Peyer's patch (tissue), 4 donors: ENCODE data around the gene SLC37A3. TPM values are rescaled to one million over a fixed set of nuclear protein-coding genes. Genes with fewer than 3 reads are reported as not detected.
"Not testable (repeated sequence)": the region's sequence is repeated elsewhere in the genome, so short reads cannot be mapped to it uniquely, and the experiment has no call there.

ENCODE experiments used
- DNase-seq, 3 donors: peaks; one replicate each; pipeline ENCODE4 v3.0.0-alpha.2; 2017 to 2019
- H3K27ac ChIP-seq, 4 donors: fragments of 200-600 bp; sonication (generic); one replicate each; pipeline ENCODE4 v1.5.1; 2016 to 2019
- H3K27me3 ChIP-seq, 2 donors: fragments of 200-600 bp; sonication (generic); one replicate each; pipeline ENCODE4 v1.5.1; 2019
- H3K36me3 ChIP-seq, 3 donors: fragments of 200-600 bp; sonication (generic); one replicate each; pipeline ENCODE4 v1.5.1; 2016 to 2019
- H3K4me1 ChIP-seq, 4 donors: fragments of 200-600 bp; sonication (generic); one replicate each; pipeline ENCODE4 v1.5.1; 2016 to 2019
- H3K4me3 ChIP-seq, 4 donors: fragments of 200-600 bp; sonication (generic); 1 replicate in 3 of 4; 2 replicates in 1 of 4; pipeline ENCODE4 v1.5.1; 2016 to 2019; ENCODE audit warnings: mild to moderate bottlenecking in 1 of 4
- H3K9me3 ChIP-seq, 4 donors: fragments of 200-600 bp; sonication (generic); one replicate each; pipeline ENCODE4 v1.5.1; 2016 to 2019; ENCODE audit warnings: mild to moderate bottlenecking in 1 of 4
- POLR2A ChIP-seq, 2 donors: fragments of 450-650 bp; IDR thresholded peaks; one replicate each; pipeline ENCODE4 v1.5.1; 2017; ENCODE audit warnings: antibody characterized with exemption in 2 of 2, mild to moderate bottlenecking in 2 of 2, moderate library complexity in 2 of 2
- total RNA-seq, 4 donors: library from RNA; depleted of rRNA; stranded (reverse); fragments of >200 nt; gene quantifications; one replicate each; pipeline ENCODE4 v1.1.0, GENCODE V29; 2016
- TF ChIP-seq, protein P1 (sequence below), 6 experiments: fragments of 450-650 bp in 4 of 6; fragments of 200-600 bp in 2 of 6; sonication (generic) in 1 of 6; IDR thresholded peaks; one replicate each; pipeline ENCODE4 v1.5.1; 2017 to 2019; ENCODE audit warnings: antibody characterized with exemption in 6 of 6, mild to moderate bottlenecking in 3 of 6, moderate library complexity in 1 of 6

Gene SLC37A3
- total RNA-seq, 4 donors from 2014 or later: 45.4 to 124 (median 98.9) TPM

DNA sequence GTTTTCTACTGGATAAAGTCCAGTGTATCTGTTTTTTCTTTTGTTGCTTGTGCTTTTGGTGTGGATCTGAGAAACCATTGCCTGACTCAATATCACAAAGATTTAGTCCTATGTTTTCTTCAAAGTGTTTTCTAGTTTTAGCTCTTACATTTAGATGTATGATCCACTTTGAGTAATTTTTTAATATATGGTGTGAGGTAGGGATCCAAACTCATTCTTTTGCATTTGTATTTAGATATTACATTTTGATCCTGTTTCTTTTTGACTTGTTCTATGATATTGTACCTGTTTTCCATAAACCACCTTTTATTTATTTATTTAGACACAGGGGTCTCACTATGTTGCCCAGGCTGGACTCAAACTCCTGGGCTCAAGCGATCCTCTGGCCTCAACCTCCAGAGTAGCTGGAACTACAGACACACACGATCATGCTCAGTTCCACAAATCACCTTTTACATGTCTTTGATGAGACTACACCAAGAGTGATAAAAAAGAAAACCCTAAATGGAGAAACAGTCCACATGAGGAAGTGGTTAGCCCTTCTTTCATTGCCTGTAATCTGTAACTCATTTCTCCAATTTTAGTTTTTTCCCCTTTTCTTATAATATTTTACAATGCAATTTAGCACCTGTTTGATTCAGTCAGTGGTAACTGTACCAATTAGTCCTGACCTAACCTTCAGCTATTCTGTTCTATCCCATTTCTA is 86.0 kb downstream of the SLC37A3 start:
- Histone ChIP-seq H3K27me3 (no peaks in the 10 kb centered on the region), H3K4me3 (no peak overlapping the region), H3K27ac (no peak overlapping the region), H3K4me1 (peaks cover 0 to 27% (median 4%) of the 10 kb centered on the region in 4 donors), H3K9me3 (peaks cover 0 to 6% (median 0%) of the 10 kb centered on the region in 4 donors), H3K36me3 (no peaks in the 10 kb centered on the region)
- no peak for TF ChIP-seq POLR2A (IDR thresholded peaks at IDR 0.05)
- TF ChIP-seq, protein P1, sequence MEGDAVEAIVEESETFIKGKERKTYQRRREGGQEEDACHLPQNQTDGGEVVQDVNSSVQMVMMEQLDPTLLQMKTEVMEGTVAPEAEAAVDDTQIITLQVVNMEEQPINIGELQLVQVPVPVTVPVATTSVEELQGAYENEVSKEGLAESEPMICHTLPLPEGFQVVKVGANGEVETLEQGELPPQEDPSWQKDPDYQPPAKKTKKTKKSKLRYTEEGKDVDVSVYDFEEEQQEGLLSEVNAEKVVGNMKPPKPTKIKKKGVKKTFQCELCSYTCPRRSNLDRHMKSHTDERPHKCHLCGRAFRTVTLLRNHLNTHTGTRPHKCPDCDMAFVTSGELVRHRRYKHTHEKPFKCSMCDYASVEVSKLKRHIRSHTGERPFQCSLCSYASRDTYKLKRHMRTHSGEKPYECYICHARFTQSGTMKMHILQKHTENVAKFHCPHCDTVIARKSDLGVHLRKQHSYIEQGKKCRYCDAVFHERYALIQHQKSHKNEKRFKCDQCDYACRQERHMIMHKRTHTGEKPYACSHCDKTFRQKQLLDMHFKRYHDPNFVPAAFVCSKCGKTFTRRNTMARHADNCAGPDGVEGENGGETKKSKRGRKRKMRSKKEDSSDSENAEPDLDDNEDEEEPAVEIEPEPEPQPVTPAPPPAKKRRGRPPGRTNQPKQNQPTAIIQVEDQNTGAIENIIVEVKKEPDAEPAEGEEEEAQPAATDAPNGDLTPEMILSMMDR (IDR thresholded peaks at IDR 0.05): no peak
- DNase-seq: no peak

DNA sequence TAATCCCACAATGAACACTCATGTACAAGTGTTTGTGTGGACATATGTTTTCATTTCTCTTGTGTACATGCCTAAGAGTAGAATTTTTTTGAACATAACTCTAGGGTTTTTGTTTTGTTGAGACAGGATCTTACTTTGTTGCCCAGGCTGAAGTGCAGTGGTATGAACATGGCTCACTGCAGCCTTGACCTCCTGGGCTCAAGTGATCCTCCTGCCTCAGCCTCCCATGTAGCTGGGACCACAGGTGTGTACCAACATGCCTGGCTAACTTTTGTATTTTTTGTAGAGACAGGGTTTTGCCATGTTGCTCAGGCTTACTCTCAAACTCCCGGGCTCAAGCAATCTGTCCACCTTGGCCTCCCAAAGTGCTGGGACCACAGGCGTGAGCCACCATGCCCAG is 87.2 kb downstream of the SLC37A3 start:
- peaks cover 0 to 17% (median 2%) of the 10 kb centered on the region in 4 donors for H3K4me1 ChIP-seq
- not testable (repeated sequence) for DNase-seq, H3K27ac ChIP-seq, H3K27me3 ChIP-seq, H3K36me3 ChIP-seq, H3K4me3 ChIP-seq, H3K9me3 ChIP-seq

DNA sequence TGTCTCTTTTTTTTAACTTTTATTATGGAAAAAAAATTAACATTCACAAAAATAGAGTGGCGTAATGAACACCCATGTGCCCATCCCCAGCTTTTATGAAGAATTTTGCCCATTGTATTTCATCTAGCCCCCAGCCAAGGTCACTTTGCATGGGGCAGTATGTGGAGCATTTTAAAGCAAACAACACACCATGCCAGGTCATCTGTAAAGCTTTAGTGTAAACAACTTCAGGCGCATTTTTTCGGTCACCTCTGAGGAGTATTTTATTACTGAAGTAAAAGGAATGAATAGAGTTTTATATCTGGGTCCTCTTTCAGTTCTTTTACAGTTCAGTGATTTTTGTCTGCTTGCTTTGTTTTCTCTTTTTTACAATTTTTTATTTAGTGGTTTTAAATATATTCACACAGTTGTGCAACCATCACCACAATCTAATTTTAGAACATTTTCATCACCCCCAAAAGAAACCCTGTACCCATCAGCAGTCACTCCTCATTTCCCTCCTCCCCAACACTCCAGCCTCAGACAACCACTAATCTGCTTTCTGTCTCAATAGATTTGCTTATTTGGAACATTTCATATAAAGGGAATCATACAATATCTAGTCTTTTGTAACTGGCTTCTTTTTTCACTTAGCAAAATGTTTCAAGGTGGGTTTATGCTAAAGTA is 87.9 kb downstream of the SLC37A3 start:
- Histone ChIP-seq H3K27ac (no peak overlapping the region), H3K27me3 (no peaks in the 10 kb centered on the region), H3K4me3 (no peak overlapping the region), H3K36me3 (no peaks in the 10 kb centered on the region), H3K9me3 (peaks cover 0 to 6% (median 0%) of the 10 kb centered on the region in 4 donors), H3K4me1 (peaks cover 0 to 10% (median 0%) of the 10 kb centered on the region in 4 donors)
- TF ChIP-seq, protein P1 (IDR thresholded peaks at IDR 0.05): no peak
- no peak for TF ChIP-seq POLR2A (IDR thresholded peaks at IDR 0.05)
- peak in 1 of 3 donors; percentile 13 for DNase-seq

DNA sequence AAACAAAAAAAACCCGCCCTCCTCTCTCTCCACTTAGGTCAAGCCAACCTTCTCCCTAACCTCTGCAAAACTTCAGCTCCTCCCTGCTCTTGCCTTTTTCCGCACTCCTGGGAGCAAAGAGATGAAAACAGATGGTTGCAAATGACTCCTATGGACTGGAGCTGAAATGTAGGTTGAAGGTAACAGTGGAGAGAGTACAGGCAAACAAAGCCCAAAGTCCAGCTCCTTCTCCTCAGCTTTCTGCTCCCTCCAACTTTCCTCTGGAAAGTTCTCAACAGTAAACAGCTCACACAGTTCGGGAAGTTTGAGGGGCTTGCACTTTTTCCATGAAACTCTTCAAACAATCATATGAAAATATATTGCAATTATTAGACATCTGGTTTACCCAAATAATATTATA is 90.3 kb downstream of the SLC37A3 start:
- Histone ChIP-seq H3K36me3 (no peaks in the 10 kb centered on the region), H3K4me3 (no peak overlapping the region), H3K9me3 (peaks cover 0 to 6% (median 0%) of the 10 kb centered on the region in 4 donors), H3K4me1 (peaks cover 0 to 8% (median 2%) of the 10 kb centered on the region in 4 donors), H3K27ac (peak overlapping the region in 2 of 4 donors; percentile 27 to 75), H3K27me3 (no peaks in the 10 kb centered on the region)
- TF ChIP-seq, protein P1 (IDR thresholded peaks at IDR 0.05): no peak
- TF ChIP-seq POLR2A (IDR thresholded peaks at IDR 0.05): no peak
- DNase-seq: peak in 1 of 3 donors; percentile 46

DNA sequence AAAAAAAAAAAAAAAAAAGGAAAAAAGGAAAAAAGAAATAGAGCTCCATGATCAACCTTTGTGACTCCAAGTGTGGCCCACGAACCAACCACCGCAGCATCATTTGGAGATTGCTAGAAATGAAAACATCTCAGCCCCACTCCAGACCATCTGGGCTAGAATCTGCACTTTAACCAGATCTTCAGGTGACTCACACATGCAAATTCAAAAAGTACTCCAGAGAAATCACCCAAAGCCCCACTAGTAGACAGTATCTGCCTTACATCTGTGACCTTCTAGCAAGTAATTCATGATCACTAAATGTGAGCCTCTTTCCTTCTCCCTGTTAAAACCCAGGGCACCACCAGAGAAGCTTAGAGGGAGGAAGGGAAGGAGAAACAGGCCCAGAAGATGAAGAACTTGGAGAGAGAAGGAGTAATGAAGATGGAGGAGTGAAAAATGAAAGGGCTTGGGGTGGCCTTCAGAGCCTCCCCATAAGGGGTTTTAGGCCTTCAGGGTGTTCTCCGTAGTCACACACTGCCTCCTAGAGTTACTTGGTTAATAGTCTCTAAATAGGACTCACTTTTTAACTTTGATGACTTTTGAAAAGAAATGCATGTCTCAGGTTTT is 94.0 kb downstream of the SLC37A3 start:
- Histone ChIP-seq H3K27ac (peak overlapping the region in 1 of 4 donors; percentile 17), H3K4me3 (no peak overlapping the region), H3K27me3 (no peaks in the 10 kb centered on the region), H3K9me3 (no peaks in the 10 kb centered on the region), H3K36me3 (no peaks in the 10 kb centered on the region), H3K4me1 (peaks cover 0 to 8% (median 2%) of the 10 kb centered on the region in 4 donors)
- TF ChIP-seq, protein P1 (IDR thresholded peaks at IDR 0.05): peak; percentile 11 to 57 (median 44)
- no peak for TF ChIP-seq POLR2A (IDR thresholded peaks at IDR 0.05)
- peak in 1 of 3 donors; percentile 47 for DNase-seq
